Neural cell (in vitro differentiated cells): ENCODE measurements around the gene MRPL11. TPM values are rescaled to one million over a fixed set of nuclear protein-coding genes. Genes with fewer than 3 reads are reported as not detected.
"Not testable (repeated sequence)": the region's sequence is repeated elsewhere in the genome, so short reads cannot be mapped to it uniquely, and the experiment has no call there.

ENCODE experiments used
- H2AFZ ChIP-seq: fragments of 200-600, 300-800 bp; sonication (generic), shearing (Covaris generic); 2 replicates; pipeline ENCODE4 v1.6.0; 2014; ENCODE audit warnings: low read depth, mild to moderate bottlenecking, antibody characterized with exemption, low read length, moderate library complexity
- H3F3A ChIP-seq: fragments of 200-600 bp; shearing (Covaris generic); 2 replicates; pipeline ENCODE4 v1.6.1; 2016; ENCODE audit warnings: mild to moderate bottlenecking, moderate library complexity, mixed read lengths, antibody characterized with exemption, low read length; ENCODE audit not compliant: insufficient read depth, poor library complexity, severe bottlenecking
- H3K27ac ChIP-seq: fragments of 200-600, 300-800 bp; sonication (generic), shearing (Covaris generic); 2 replicates; pipeline ENCODE4 v1.5.1; 2014; ENCODE audit warnings: mild to moderate bottlenecking, low read length, moderate library complexity
- H3K27me3 ChIP-seq: fragments of 300-800, 200-600 bp; sonication (generic), shearing (Covaris generic); 2 replicates; pipeline ENCODE4 v1.6.0; 2014; ENCODE audit warnings: mild to moderate bottlenecking, low read depth, low read length, moderate library complexity; ENCODE audit not compliant: insufficient read depth
- H3K36me3 ChIP-seq: fragments of 300-800, 200-600 bp; sonication (generic), shearing (Covaris generic); 2 replicates; pipeline ENCODE4 v1.5.1; 2014; ENCODE audit warnings: mild to moderate bottlenecking, antibody characterized with exemption, low read length, moderate library complexity; ENCODE audit not compliant: insufficient read depth
- H3K4me2 ChIP-seq: fragments of 300-800, 200-600 bp; sonication (generic), shearing (Covaris generic); 2 replicates; pipeline ENCODE4 v1.6.0; 2014; ENCODE audit warnings: mild to moderate bottlenecking, low read length
- H3K4me3 ChIP-seq: fragments of 300-800, 200-600 bp; sonication (generic), shearing (Covaris generic); 2 replicates; pipeline ENCODE4 v1.5.1; 2014; ENCODE audit warnings: mild to moderate bottlenecking, low read length, moderate library complexity
- H3K79me2 ChIP-seq: fragments of 200-600 bp; shearing (Covaris generic); replicated peaks from 2 replicates; pipeline ENCODE4 v1.6.0; 2014; ENCODE audit warnings: mild to moderate bottlenecking, low read length, moderate library complexity; ENCODE audit not compliant: insufficient read depth
- H3K9ac ChIP-seq: fragments of 300-800, 200-600 bp; sonication (generic), shearing (Covaris generic); 2 replicates; pipeline ENCODE4 v1.6.1; 2016; ENCODE audit warnings: mild to moderate bottlenecking, low read length, mixed read lengths
- H3K9me2 ChIP-seq: fragments of 200-600 bp; shearing (Covaris generic); 2 replicates; pipeline ENCODE4 v1.6.1; 2016; ENCODE audit warnings: mild to moderate bottlenecking, low read length, mixed read lengths; ENCODE audit not compliant: insufficient read depth
- H3K9me3 ChIP-seq: fragments of 200-600, 300-800 bp; sonication (generic), shearing (Covaris generic); 2 replicates; pipeline ENCODE4 v1.6.1; 2016; ENCODE audit warnings: mild to moderate bottlenecking, mixed run types, low read length, moderate library complexity, mixed read lengths
- H4K20me1 ChIP-seq: fragments of 200-600 bp; shearing (Covaris generic); 2 replicates; pipeline ENCODE4 v1.6.1; 2016; ENCODE audit warnings: mild to moderate bottlenecking, mixed run types; ENCODE audit not compliant: insufficient read depth
- MXI1 ChIP-seq: fragments of 450-650 bp; conservative IDR thresholded peaks from 2 replicates; pipeline ENCODE4 v1.6.1; 2014; ENCODE audit warnings: antibody characterized with exemption, mild to moderate bottlenecking; ENCODE audit not compliant: poor library complexity, severe bottlenecking
- POLR2AphosphoS5 ChIP-seq: IDR thresholded peaks from 2 replicates; pipeline ENCODE4 v1.6.1; 2012
- RAD21 ChIP-seq: fragments of 450-650 bp; conservative IDR thresholded peaks from 2 replicates; pipeline ENCODE4 v1.6.1; 2014; ENCODE audit warnings: antibody characterized with exemption, mild to moderate bottlenecking, moderate library complexity
- SMC3 ChIP-seq: fragments of 450-650 bp; conservative IDR thresholded peaks from 2 replicates; pipeline ENCODE4 v1.6.1; 2014; ENCODE audit warnings: antibody characterized with exemption, mild to moderate bottlenecking, moderate library complexity; ENCODE audit not compliant: poor library complexity
- TAF1 ChIP-seq: IDR thresholded peaks from 2 replicates; pipeline ENCODE4 v1.6.1; 2012; ENCODE audit warnings: low read depth
- polyA plus RNA-seq: library from polyadenylated mRNA; depleted of rRNA; stranded (reverse); fragments of >200 nt; gene quantifications from 2 replicates; pipeline ENCODE4 v1.2.3, GENCODE V29; 2014
- TF ChIP-seq, protein P1 (sequence below): fragments of 450-650 bp; IDR thresholded peaks from 2 replicates; pipeline ENCODE4 v1.5.1; 2014; ENCODE audit warnings: antibody characterized with exemption, mild to moderate bottlenecking, moderate library complexity; ENCODE audit not compliant: poor library complexity, severe bottlenecking

MRPL11 gene
- polyA plus RNA-seq, 1 donor from 2014 or later, result 50.9 TPM

DNA sequence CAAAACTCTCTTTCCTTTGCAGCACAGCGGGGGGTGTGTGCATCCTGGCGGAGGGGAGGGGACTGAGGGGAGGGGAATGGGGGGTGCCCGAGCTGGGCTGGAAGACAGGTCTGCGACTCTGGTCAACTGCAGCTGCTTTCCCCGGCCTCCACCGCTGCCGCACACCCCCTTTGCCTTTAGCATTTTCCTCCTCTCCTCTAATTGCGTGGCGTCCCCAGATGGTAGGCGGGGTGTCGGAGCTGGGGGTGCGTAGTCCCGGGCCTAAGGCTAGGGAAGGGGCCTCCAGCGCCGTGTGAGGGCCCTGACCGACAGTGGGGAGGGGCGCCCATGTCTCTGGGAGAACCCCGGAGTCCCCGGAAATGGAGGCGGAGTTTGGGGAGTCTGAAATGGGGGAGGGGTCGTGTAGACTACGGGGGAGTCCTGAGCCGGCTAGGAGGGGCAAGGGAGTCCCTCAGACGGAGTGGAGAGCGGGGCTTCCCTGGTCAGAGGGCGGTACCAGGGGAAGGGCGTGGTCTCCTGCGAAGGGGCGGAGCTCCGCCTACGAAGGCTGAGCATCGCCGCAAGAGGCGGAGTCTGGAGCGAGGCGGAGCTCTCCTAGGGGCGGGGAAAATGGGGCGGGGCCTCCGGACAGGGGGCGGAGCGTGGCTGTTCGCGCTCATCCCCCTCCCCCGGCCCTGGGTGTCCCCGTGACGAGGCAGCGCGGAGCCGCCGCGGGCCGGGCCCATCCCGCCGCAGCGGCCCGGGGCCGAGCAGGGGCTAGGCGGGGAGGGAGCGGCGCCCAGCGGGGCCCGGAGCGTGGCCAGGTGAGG lies 27.8 kb upstream of the MRPL11 start, which contains the start of gene PELI3:
Gene PELI3, plus strand, starts transcription at position 681 of the 809 bp plus-strand sequence. CDS start 1,224 bp downstream, outside the sequence.
- H3K9me2 ChIP-seq, result no peaks in the 10 kb centered on the region
- TF ChIP-seq, protein P1, sequence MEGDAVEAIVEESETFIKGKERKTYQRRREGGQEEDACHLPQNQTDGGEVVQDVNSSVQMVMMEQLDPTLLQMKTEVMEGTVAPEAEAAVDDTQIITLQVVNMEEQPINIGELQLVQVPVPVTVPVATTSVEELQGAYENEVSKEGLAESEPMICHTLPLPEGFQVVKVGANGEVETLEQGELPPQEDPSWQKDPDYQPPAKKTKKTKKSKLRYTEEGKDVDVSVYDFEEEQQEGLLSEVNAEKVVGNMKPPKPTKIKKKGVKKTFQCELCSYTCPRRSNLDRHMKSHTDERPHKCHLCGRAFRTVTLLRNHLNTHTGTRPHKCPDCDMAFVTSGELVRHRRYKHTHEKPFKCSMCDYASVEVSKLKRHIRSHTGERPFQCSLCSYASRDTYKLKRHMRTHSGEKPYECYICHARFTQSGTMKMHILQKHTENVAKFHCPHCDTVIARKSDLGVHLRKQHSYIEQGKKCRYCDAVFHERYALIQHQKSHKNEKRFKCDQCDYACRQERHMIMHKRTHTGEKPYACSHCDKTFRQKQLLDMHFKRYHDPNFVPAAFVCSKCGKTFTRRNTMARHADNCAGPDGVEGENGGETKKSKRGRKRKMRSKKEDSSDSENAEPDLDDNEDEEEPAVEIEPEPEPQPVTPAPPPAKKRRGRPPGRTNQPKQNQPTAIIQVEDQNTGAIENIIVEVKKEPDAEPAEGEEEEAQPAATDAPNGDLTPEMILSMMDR, result no peak
- peak; percentile 30 for TF ChIP-seq POLR2AphosphoS5
- H3K79me2 ChIP-seq, result no peaks in the 10 kb centered on the region
- H4K20me1 ChIP-seq, result no peaks in the 10 kb centered on the region
- peak within 1 kb of the TSS; percentile 96 for H3K4me3 ChIP-seq
- H3K36me3 ChIP-seq, result no peaks in the 10 kb centered on the region
- no peaks in the 10 kb centered on the region for H3F3A ChIP-seq
- no peaks in the 10 kb centered on the region for H3K27me3 ChIP-seq
- H3K9ac ChIP-seq, result peak within 1 kb of the TSS; percentile 91
- peak within 1 kb of the TSS; percentile 58 for H3K27ac ChIP-seq
- no peaks in the 10 kb centered on the region for H3K9me3 ChIP-seq
- peak within 1 kb of the TSS; percentile 99 for H3K4me2 ChIP-seq
- peak within 1 kb of the TSS; percentile 40 for H2AFZ ChIP-seq

DNA sequence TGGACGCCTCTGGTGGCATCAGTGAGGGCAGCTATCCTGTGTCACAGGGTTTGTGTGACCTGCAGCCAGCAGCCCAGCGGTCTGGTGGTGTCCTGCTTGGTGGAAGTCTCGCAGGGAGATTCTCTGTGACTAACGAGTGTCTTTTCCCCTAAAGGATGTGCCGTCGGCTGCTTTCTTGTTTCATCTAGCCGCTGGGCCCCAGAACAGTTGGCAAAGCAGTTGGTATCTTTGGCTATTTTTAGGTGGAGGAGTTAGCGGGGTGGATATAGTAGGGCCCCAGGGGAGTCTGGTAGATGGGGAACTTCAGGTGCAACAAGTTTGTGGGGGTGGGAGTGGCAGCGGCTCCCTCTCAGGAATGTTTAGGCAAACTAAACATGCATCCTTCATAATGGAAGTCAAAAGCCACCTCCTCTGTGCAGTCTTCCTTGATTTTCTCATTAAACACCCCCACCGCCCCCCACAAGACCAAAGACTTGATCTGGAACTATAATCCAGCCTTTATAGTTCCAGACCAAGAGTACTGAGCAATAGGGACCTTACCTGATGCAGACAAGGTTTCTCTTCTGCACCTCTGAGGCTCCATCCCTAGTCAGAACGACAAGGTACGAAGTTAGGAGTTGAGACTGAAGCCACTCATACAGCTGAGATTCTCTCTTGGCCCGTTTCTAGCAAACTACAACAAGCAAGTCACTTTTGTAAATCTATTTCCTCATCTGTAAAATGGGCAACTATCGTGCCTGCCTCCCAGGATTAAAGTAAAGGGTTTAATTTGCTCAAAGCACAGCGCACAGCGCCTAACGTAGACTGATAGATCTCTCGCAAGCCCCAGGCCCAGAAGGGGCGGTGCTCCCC lies 27.0 kb upstream of the MRPL11 start:
- Histone ChIP-seq H3K4me3 (peak overlapping the region; percentile 66), H3K27me3 (no peaks in the 10 kb centered on the region), H3K79me2 (no peaks in the 10 kb centered on the region), H3F3A (no peaks in the 10 kb centered on the region), H3K36me3 (no peaks in the 10 kb centered on the region), H3K4me2 (no peak overlapping the region), H2AFZ (no peak overlapping the region), H3K27ac (no peak overlapping the region), H3K9ac (peak overlapping the region; percentile 91), H4K20me1 (no peaks in the 10 kb centered on the region), H3K9me3 (no peaks in the 10 kb centered on the region), H3K9me2 (no peaks in the 10 kb centered on the region)
- no peak for TF ChIP-seq TAF1

DNA sequence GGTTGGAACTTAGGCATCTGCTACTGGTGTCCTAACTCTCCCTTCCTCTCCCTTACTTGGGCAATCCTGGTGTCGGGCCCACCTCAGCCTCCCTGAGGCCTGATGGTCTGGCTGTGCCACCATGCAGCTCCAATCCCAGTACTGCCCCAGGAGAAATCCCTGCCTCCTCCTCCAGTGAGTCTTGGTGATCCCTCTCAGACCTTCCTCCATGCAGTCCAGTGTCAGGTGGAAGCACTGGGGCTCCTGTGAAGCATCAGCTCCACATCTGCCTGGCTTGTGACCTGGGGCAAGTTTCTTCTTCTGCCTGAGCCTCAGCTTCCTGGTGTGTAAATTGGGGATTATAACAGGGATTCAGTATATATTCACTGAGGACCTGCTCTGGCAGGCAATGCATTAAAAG lies 26.3 kb upstream of the MRPL11 start:
- Histone ChIP-seq H3K9ac (no peak overlapping the region), H3K27me3 (no peaks in the 10 kb centered on the region), H3F3A (no peaks in the 10 kb centered on the region), H3K4me2 (no peak overlapping the region), H3K36me3 (no peaks in the 10 kb centered on the region), H3K9me3 (no peaks in the 10 kb centered on the region), H3K4me3 (no peak overlapping the region), H2AFZ (no peak overlapping the region), H3K79me2 (no peaks in the 10 kb centered on the region), H4K20me1 (no peaks in the 10 kb centered on the region), H3K9me2 (no peaks in the 10 kb centered on the region), H3K27ac (no peak overlapping the region)
- TF ChIP-seq SMC3 (no peak), RAD21 (no peak), TAF1 (no peak), MXI1 (no peak)
- TF ChIP-seq, protein P1, result no peak

DNA sequence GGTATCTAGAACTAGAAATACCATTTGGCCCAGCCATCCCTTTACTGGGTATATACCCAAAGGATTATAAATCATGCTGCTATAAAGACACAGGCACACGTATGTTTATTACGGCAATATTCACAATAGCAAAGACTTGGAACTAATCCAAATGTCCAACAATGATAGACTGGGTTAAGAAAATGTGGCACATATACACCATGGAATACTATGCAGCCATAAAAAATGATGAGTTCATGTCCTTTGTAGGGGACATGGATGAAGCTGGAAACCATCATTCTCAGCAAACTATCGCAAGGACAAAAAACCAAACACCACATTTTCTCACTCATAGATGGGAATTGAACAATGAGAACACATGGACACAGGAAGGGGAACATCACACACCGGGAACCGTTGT lies 25.5 kb upstream of the MRPL11 start:
- not testable (repeated sequence) for H3F3A ChIP-seq, H4K20me1 ChIP-seq, H2AFZ ChIP-seq, H3K9me3 ChIP-seq, H3K27ac ChIP-seq, H3K9ac ChIP-seq, H3K4me2 ChIP-seq, H3K27me3 ChIP-seq, H3K36me3 ChIP-seq, H3K4me3 ChIP-seq, H3K79me2 ChIP-seq, H3K9me2 ChIP-seq
